ENCODE measurements around the gene ZP1. TPM values are rescaled to one million over a fixed set of nuclear protein-coding genes. Genes with fewer than 3 reads are reported as not detected.
A peak's percentile ranks its signal among the peaks of the same experiment; 100 is the strongest.

ZP1 gene
- total and polyA plus RNA-seq, 8 donors: 0.11 TPM; not detected in 7

GRCh38 chr11:60835534-60835846 is 31.9 kb upstream of the ZP1 start:
- Histone ChIP-seq H3K36me3 (no peaks in the 10 kb centered on the region), H3K9me3 (no peaks in the 10 kb centered on the region), H3K4me3 (no peak overlapping the region), H3K27me3 (peaks cover 5 to 51% of the 10 kb centered on the region in 2 donors), H3K4me1 (peaks cover 0 to 14% of the 10 kb centered on the region in 2 donors), H3K27ac (no peak overlapping the region)
- TF ChIP-seq CTCF (IDR thresholded peaks at IDR 0.05): no peak
- ATAC-seq (peak; percentile 46), DNase-seq (no peak)
- intact Hi-C loops (cut with DNase I): loop anchor here in 1 of 2 donors (5.0 to 10.0 kb wide), 2 partner anchors 62 to 349 kb away; no protein-coding TSS in a partner anchor

GRCh38 chr11:60836866-60837515 is 30.4 kb upstream of the ZP1 start:
- no peak for DNase-seq
- intact Hi-C loops (cut with DNase I): loop anchor here in 1 of 2 donors (5.0 to 10.0 kb wide), 2 partner anchors 60 to 348 kb away; no protein-coding TSS in a partner anchor
- Histone ChIP-seq H3K4me3 (no peak overlapping the region), H3K36me3 (no peaks in the 10 kb centered on the region), H3K9me3 (no peaks in the 10 kb centered on the region), H3K4me1 (peaks cover 9 to 26% of the 10 kb centered on the region in 2 donors), H3K27ac (no peak overlapping the region), H3K27me3 (peaks cover 5 to 40% of the 10 kb centered on the region in 2 donors)
- no peak for ATAC-seq
- TF ChIP-seq CTCF (IDR thresholded peaks at IDR 0.05): no peak

- intact Hi-C loops (cut with DNase I): loop anchor here in 1 of 2 donors (5.0 to 10.0 kb wide), 2 partner anchors 59 to 347 kb away; no protein-coding TSS in a partner anchor
- ATAC-seq: no peak
- H3K27me3 ChIP-seq: peaks cover 5 to 29% of the 10 kb centered on the region in 2 donors
Observed at GRCh38 chr11:60838132-60838531, 29.2 kb upstream of the ZP1 start.

GRCh38 chr11:60840470-60841430 is 26.6 kb upstream of the ZP1 start:
- no peak overlapping the region for H3K4me3 ChIP-seq
- no peak for TF ChIP-seq CTCF (IDR thresholded peaks at IDR 0.05)
- H3K27ac ChIP-seq: peak overlapping the region in 1 of 2 donors; percentile 59
- peaks cover 0 to 6% of the 10 kb centered on the region in 2 donors for H3K36me3 ChIP-seq
- H3K4me1 ChIP-seq: peaks cover 23 to 51% of the 10 kb centered on the region in 2 donors
- no peak for ATAC-seq
- DNase-seq: peak in 2 of 4 donors; percentile 16 to 35
- H3K27me3 ChIP-seq: peaks cover under 1 to 11% of the 10 kb centered on the region in 2 donors
- intact Hi-C loops (cut with DNase I): no loop called here
- H3K9me3 ChIP-seq: no peaks in the 10 kb centered on the region

More at GRCh38 chr11:60838132-60838531, 29.2 kb upstream of the ZP1 start:
- Histone ChIP-seq H3K9me3 (no peaks in the 10 kb centered on the region), H3K36me3 (no peaks in the 10 kb centered on the region), H3K27ac (no peak overlapping the region), H3K4me3 (no peak overlapping the region), H3K4me1 (peaks cover 16 to 35% of the 10 kb centered on the region in 2 donors)
- TF ChIP-seq CTCF (IDR thresholded peaks at IDR 0.05): no peak
- DNase-seq: no peak

Measured in left lung (tissue), 10 donors.